A673 (cell line): Measurements from ENCODE around the gene RPS6KA3.

Source experiments
- CTCF ChIP-seq: fragments of 300-800, 200-600 bp; sonication (generic); conservative IDR thresholded peaks from 2 replicates; pipeline ENCODE4 v1.5.1; 2017; ENCODE audit warnings: low read depth, mild to moderate bottlenecking, antibody characterized with exemption, low read length, moderate library complexity, mixed read lengths
- EZH2 ChIP-seq: fragments of 200-600 bp; sonication (generic); IDR thresholded peaks from 2 replicates; pipeline ENCODE4 v1.6.1; 2017; ENCODE audit warnings: borderline replicate concordance, low read depth, mild to moderate bottlenecking, mixed read lengths, antibody characterized with exemption, low read length; ENCODE audit not compliant: poor library complexity, severe bottlenecking

- TF ChIP-seq EZH2 (no peak), CTCF (no peak)
Observed at GRCh38 chrX:20294284-20294683, 27.6 kb upstream of the RPS6KA3 start.
